Central memory CD8-positive, alpha-beta T cell (primary cell): ENCODE data around the gene WAPL.
"Not testable (repeated sequence)": the region's sequence is repeated elsewhere in the genome, so short reads cannot be mapped to it uniquely, and the experiment has no call there.

ENCODE experiments used
- ATAC-seq: fragments of 150-1000 bp; cut with Tn5 transposase; replicated peaks from 2 replicates; pipeline ENCODE4 v1.10.0; 2022; ENCODE audit warnings: mild to moderate bottlenecking, moderate FRiP score, moderate number of reproducible peaks; ENCODE audit not compliant: poor library complexity, severe bottlenecking; ENCODE audit errors: extremely low read depth
- DNase-seq, 2 donors: peaks; one replicate each; pipeline ENCODE4 v3.0.0; 2021; ENCODE audit warnings: low spot score in 2 of 2
- H3K27ac Mint-ChIP-seq: one replicate; pipeline ENCODE4 v1.8.0; 2022; ENCODE audit warnings: low read depth, mild to moderate bottlenecking, moderate library complexity, mixed read lengths
- H3K27me3 Mint-ChIP-seq: one replicate; pipeline ENCODE4 v1.8.0; 2022; ENCODE audit warnings: mixed read lengths
- H3K36me3 Mint-ChIP-seq: one replicate; pipeline ENCODE4 v1.8.0; 2022; ENCODE audit warnings: mild to moderate bottlenecking, moderate library complexity, mixed read lengths; ENCODE audit not compliant: insufficient read depth
- H3K4me1 Mint-ChIP-seq: one replicate; pipeline ENCODE4 v1.8.0; 2022; ENCODE audit warnings: mixed read lengths
- H3K4me3 Mint-ChIP-seq: one replicate; pipeline ENCODE4 v1.8.0; 2022; ENCODE audit warnings: mild to moderate bottlenecking, moderate library complexity, mixed read lengths
- H3K9me3 Mint-ChIP-seq: one replicate; pipeline ENCODE4 v1.8.0; 2022; ENCODE audit warnings: mixed read lengths

WAPL gene

GRCh38 chr10:86540016-86540415 lies 18.4 kb upstream of the WAPL start:
- ATAC-seq (no peak), DNase-seq (no peak)
- H3K4me3 Mint-ChIP-seq, result no peak overlapping the region
- H3K9me3 Mint-ChIP-seq, result no peaks in the 10 kb centered on the region
- no peak overlapping the region for H3K27ac Mint-ChIP-seq
- peaks cover 8% of the 10 kb centered on the region for H3K27me3 Mint-ChIP-seq
- peaks cover 1% of the 10 kb centered on the region for H3K36me3 Mint-ChIP-seq
- peaks cover 12% of the 10 kb centered on the region for H3K4me1 Mint-ChIP-seq

- no peak for DNase-seq
- Mint-ChIP-seq H3K4me1 (peaks cover 12% of the 10 kb centered on the region), H3K9me3 (no peaks in the 10 kb centered on the region), H3K27me3 (peaks cover 8% of the 10 kb centered on the region), H3K36me3 (peaks cover 1% of the 10 kb centered on the region), H3K4me3 (no peak overlapping the region), H3K27ac (no peak overlapping the region)
- no peak for ATAC-seq
These were observed 17.0 kb upstream of the WAPL start for GRCh38 chr10:86538547-86538946.

- H3K27me3 Mint-ChIP-seq, ATAC-seq, H3K4me3 Mint-ChIP-seq, DNase-seq, H3K27ac Mint-ChIP-seq, H3K9me3 Mint-ChIP-seq, H3K36me3 Mint-ChIP-seq: not testable (repeated sequence)
- peaks cover 12% of the 10 kb centered on the region for H3K4me1 Mint-ChIP-seq
These were observed 16.4 kb upstream of the WAPL start for GRCh38 chr10:86538040-86538439.

- Mint-ChIP-seq H3K4me1 (peaks cover 12% of the 10 kb centered on the region), H3K36me3 (peaks cover 1% of the 10 kb centered on the region), H3K9me3 (no peaks in the 10 kb centered on the region), H3K4me3 (peak overlapping the region; percentile 53), H3K27ac (peak overlapping the region; percentile 70), H3K27me3 (peaks cover 8% of the 10 kb centered on the region)
- DNase-seq (peak; percentile 25 to 28), ATAC-seq (peak; percentile 86)
These were observed 14.8 kb upstream of the WAPL start for GRCh38 chr10:86536294-86536861.

GRCh38 chr10:86535132-86535882 lies 13.7 kb upstream of the WAPL start:
- DNase-seq, result no peak
- H3K36me3 Mint-ChIP-seq, result peaks cover 1% of the 10 kb centered on the region
- ATAC-seq, result no peak
- H3K9me3 Mint-ChIP-seq, result no peaks in the 10 kb centered on the region
- peaks cover 8% of the 10 kb centered on the region for H3K27me3 Mint-ChIP-seq
- no peak overlapping the region for H3K4me3 Mint-ChIP-seq
- H3K27ac Mint-ChIP-seq, result no peak overlapping the region
- peaks cover 12% of the 10 kb centered on the region for H3K4me1 Mint-ChIP-seq

GRCh38 chr10:86533328-86533727 lies 11.7 kb upstream of the WAPL start:
- no peak overlapping the region for H3K27ac Mint-ChIP-seq
- H3K4me1 Mint-ChIP-seq, result peaks cover 8% of the 10 kb centered on the region
- peaks cover 1% of the 10 kb centered on the region for H3K36me3 Mint-ChIP-seq
- DNase-seq, result no peak
- no peak for ATAC-seq
- peaks cover 2% of the 10 kb centered on the region for H3K27me3 Mint-ChIP-seq
- no peak overlapping the region for H3K4me3 Mint-ChIP-seq
- no peaks in the 10 kb centered on the region for H3K9me3 Mint-ChIP-seq

GRCh38 chr10:86528736-86529135 lies 7.1 kb upstream of the WAPL start:
- H3K36me3 Mint-ChIP-seq, H3K27me3 Mint-ChIP-seq: not testable (repeated sequence)

GRCh38 chr10:86526606-86527005 lies 5.0 kb upstream of the WAPL start:
- peaks cover 4% of the 10 kb centered on the region for H3K36me3 Mint-ChIP-seq
- no peak overlapping the region for H3K4me3 Mint-ChIP-seq

More at GRCh38 chr10:86528736-86529135, 7.1 kb upstream of the WAPL start:
- ATAC-seq, H3K27ac Mint-ChIP-seq, H3K4me1 Mint-ChIP-seq, H3K9me3 Mint-ChIP-seq, H3K4me3 Mint-ChIP-seq, DNase-seq: not testable (repeated sequence)

GRCh38 chr10:86525713-86526112 lies 4.1 kb upstream of the WAPL start:
- H3K9me3 Mint-ChIP-seq, ATAC-seq, H3K36me3 Mint-ChIP-seq, DNase-seq, H3K4me3 Mint-ChIP-seq, H3K27ac Mint-ChIP-seq, H3K27me3 Mint-ChIP-seq: not testable (repeated sequence)
- peaks cover 29% of the 10 kb centered on the region for H3K4me1 Mint-ChIP-seq

More at GRCh38 chr10:86526606-86527005, 5.0 kb upstream of the WAPL start:
- DNase-seq (no peak), ATAC-seq (no peak)
- no peaks in the 10 kb centered on the region for H3K9me3 Mint-ChIP-seq
- no peaks in the 10 kb centered on the region for H3K27me3 Mint-ChIP-seq
- H3K27ac Mint-ChIP-seq, result no peak overlapping the region
- H3K4me1 Mint-ChIP-seq, result peaks cover 25% of the 10 kb centered on the region

GRCh38 chr10:86524225-86524962 lies 2.8 kb upstream of the WAPL start:
- Mint-ChIP-seq H3K36me3 (peaks cover 13% of the 10 kb centered on the region), H3K27me3 (no peaks in the 10 kb centered on the region), H3K27ac (no peak overlapping the region), H3K4me3 (no peak overlapping the region), H3K9me3 (no peaks in the 10 kb centered on the region), H3K4me1 (peaks cover 39% of the 10 kb centered on the region)
- DNase-seq (no peak), ATAC-seq (no peak)

GRCh38 chr10:86523348-86523747 lies 1.8 kb upstream of the WAPL start:
- ATAC-seq, result no peak
- Mint-ChIP-seq H3K27ac (no peak overlapping the region), H3K9me3 (no peaks in the 10 kb centered on the region), H3K27me3 (no peaks in the 10 kb centered on the region), H3K36me3 (peaks cover 17% of the 10 kb centered on the region), H3K4me3 (no peak overlapping the region), H3K4me1 (peaks cover 48% of the 10 kb centered on the region)
- DNase-seq, result no peak

- H3K9me3 Mint-ChIP-seq, result no peaks in the 10 kb centered on the region
- no peak for ATAC-seq
- H3K4me1 Mint-ChIP-seq, result peaks cover 54% of the 10 kb centered on the region
- DNase-seq, result no peak
- no peaks in the 10 kb centered on the region for H3K27me3 Mint-ChIP-seq
- H3K36me3 Mint-ChIP-seq, result peaks cover 26% of the 10 kb centered on the region
- peak overlapping the region; percentile 94 for H3K4me3 Mint-ChIP-seq
- peak overlapping the region; percentile 93 for H3K27ac Mint-ChIP-seq
These were observed 891 bp upstream of the WAPL start for GRCh38 chr10:86522510-86522855.
